Measurements from ENCODE around the gene RPL13.

RPL13 gene

DNA sequence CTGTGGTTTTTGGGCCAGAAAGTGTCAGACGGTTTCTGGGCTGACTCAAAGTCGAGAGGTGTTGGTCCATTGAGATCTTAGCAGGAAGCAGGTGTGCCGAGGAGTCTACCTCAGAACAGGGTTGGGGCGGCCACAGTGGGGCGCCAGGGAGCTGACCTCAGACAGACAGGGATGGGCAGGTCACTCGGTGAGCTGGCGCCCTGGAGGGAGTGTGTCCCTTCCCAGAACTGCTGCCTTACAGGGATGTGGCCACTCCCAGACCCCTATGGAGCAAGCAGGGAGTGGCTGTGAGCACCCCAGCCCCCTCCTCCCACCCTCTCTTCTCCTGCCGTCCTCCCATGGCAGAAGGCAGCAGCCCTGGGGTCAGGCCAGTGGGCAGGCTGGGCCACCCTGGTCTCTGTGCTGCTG lies 39.0 kb downstream of the RPL13 start:
- no peak for DNase-seq (ENCODE audit: low read depth)

GRCh38 chr16:89599902-89600301 lies 39.4 kb downstream of the RPL13 start:
- no peak for DNase-seq (ENCODE audit: low read depth)

- DNase-seq (ENCODE audit: low read depth), result no peak
Measured at GRCh38 chr16:89600427-89600826, 39.9 kb downstream of the RPL13 start.

- DNase-seq (ENCODE audit: low read depth), result no peak
Measured at GRCh38 chr16:89600956-89601355, 40.5 kb downstream of the RPL13 start.

DNA sequence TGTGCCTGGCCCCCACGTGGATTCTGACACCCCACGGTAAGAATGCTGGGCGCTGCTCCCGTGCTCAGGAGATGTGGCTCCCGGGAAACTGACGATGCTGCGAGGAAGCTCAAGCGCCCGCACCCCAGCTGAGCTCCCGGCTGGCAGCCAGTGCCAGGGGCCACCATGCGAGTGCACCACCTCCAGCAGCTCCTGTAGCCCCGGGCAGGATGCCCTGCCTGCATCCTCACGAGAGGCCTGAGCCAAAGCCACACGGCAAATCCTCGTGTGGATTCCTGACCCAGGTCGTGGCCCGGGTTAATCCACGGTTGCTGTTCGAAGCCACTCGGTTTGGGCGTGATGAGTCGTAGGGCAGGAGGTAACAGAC lies 41.4 kb downstream of the RPL13 start:
- no peak for DNase-seq (ENCODE audit: low read depth)

DNA sequence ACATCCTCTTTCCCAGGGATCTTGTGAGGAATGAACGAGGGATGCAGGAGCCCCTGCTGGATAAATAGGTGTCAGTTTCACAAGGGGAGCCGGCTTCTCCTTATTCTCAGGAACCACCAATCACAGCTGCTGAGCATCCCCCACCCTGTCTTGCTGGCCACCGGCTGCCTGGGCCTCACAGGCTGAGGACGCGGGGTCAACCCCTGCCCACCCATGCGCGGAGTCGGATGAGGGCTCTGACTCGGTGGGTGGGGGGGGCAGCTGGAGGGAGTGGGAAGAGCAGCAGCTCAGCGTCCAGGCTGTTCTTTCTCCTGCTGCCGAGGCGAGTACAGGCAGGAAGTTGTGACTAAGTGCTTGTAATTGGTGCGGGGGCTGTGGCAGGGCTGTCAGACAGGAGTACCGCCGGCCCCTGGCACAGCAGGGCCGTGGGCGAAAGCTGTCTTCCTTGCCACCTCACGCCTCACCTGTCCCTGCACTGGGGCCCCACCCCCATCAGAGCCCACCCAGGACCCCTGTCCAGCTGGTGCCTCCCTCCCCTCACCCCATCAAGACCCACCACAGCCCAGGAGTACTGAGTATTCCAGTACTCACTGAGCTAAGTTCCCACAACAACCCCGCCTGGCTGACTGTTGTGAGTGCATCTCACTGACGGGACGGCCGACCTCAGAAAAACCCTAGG lies 41.9 kb downstream of the RPL13 start:
- peak; percentile 22 for DNase-seq (ENCODE audit: low read depth)

DNA sequence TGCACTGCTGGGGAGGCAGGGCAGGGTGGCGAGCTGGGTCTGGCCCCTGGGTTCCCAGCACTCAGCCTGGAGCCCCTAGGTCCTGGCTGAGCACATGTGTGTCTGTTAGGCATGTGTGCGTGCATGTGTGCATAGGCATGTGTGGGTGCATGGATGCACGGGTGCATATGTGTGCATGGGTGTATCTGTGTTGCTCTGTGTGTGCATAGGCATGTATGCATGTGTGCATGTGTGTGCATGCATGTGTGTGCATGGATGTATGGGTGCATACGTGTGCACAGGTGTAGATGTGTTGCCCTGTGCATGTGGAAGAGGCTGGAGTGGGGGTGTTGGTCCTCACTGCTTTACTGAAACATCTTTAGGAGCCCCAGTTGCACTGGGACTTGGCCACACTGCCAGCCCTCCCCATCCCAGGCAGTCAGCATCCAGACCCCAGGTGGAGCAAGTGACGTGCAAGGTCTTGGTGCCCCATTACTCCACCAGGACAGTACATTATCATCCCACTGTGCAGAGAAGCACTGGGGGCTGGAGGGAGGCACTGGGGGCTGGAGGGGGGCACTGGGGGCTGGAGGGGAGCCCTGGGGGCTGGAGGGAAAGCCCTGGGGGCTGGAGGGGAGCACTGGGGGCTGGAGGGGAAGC lies 42.6 kb downstream of the RPL13 start:
- DNase-seq (ENCODE audit: low read depth), result no peak

GRCh38 chr16:89604764-89605163 lies 44.3 kb downstream of the RPL13 start:
- DNase-seq (ENCODE audit: low read depth), result no peak

- DNase-seq (ENCODE audit: low read depth), result no peak
Measured at GRCh38 chr16:89605186-89605970, 44.9 kb downstream of the RPL13 start.

DNA sequence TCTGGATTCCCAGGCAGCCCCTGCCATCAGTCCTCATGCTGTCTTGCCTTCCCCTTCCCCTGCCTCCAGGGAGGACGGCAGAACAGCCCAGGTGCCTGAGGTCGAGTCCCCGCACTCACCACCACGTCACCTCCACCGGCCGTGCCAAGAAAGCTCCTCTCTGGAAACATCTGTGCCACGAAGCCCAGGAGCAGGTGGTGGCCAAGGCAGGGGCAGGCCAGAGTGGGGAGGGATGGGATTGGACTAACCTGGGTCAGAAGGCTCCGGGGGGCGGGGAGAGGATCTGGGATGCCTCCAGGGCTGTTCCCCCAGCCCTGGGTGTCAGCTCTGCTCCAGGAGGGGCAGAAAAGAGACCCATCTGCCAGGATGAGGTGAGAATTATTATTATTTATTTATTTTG lies 45.5 kb downstream of the RPL13 start:
- no peak for DNase-seq (ENCODE audit: low read depth)

DNA sequence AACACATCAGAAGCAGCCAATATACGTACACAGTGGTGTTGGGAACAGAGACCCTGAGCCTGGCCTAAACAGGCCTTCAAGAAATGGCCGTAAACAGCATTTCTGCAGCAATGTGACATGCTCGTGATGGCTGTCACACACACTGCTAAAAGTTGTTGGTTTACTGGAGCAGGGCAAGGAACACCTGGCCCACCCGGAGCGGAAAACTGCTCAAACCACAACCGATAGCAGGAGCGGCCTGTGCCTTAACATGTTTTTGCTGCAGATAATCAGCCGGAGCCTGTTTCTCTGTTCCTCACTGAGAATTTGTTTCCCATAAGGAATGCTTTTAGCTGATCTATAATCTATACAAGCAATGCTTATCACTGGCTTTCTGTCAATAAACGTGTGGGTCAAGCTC lies 47.0 kb downstream of the RPL13 start:
- DNase-seq (ENCODE audit: low read depth), result no peak

- no peak for DNase-seq (ENCODE audit: low read depth)
Measured at GRCh38 chr16:89607937-89608740, 47.7 kb downstream of the RPL13 start.

GRCh38 chr16:89610108-89610453 lies 49.6 kb downstream of the RPL13 start:
- no peak for DNase-seq (ENCODE audit: low read depth)

- no peak for DNase-seq (ENCODE audit: low read depth)
Measured at GRCh38 chr16:89612415-89613166, 52.1 kb downstream of the RPL13 start.

DNA sequence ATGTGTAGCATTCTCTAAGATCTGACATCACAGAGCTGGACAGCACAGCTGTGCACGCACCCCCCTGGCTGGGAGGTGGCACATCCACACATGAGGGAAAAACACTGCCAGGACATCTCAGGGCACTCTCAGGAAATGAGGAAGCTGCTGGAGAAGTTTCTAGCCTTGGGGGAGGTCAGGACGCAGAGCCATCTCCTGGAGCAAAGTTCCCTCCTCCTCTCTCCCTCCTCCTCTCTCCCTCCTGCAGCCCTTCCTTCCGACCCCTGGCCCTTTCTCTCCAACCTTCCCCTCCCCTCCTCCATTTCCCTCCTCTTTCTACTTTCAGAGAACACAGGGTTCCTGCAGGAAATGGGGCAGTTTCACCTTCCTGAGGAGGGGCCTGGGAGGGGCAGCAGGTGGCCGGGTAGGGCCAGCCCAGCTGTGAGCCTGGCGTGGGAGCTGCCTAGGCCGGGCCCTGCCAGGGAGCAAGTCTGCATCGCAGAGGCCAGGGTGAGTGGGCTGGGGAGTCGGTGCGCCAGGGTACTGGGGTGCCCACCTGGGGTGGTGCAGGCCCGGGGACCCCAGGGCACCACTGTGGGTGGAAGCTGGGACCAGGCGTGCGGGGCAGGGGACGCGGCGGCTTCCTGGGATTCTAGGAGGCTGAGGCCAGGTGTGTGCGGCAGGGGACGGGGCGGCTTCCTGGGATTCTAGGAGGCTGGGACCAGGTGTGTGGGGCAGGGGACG lies 52.9 kb downstream of the RPL13 start, which contains the start of gene DPEP1:
DPEP1 (plus strand) TSS at position 412 of the 723 bp plus-strand sequence. CDS start 16,769 bp downstream, outside the sequence.
- no peak for DNase-seq (ENCODE audit: low read depth)

GRCh38 chr16:89613954-89614459 lies 53.5 kb downstream of the RPL13 start:
- DNase-seq (ENCODE audit: low read depth), result no peak

Data from T follicular helper cell (primary cell).